ENCODE data around the gene RABGAP1.
A peak's percentile ranks its signal among the peaks of the same experiment; 100 is the strongest.
"Not testable (repeated sequence)": the region's sequence is repeated elsewhere in the genome, so short reads cannot be mapped to it uniquely, and the experiment has no call there.

Gene RABGAP1

DNA sequence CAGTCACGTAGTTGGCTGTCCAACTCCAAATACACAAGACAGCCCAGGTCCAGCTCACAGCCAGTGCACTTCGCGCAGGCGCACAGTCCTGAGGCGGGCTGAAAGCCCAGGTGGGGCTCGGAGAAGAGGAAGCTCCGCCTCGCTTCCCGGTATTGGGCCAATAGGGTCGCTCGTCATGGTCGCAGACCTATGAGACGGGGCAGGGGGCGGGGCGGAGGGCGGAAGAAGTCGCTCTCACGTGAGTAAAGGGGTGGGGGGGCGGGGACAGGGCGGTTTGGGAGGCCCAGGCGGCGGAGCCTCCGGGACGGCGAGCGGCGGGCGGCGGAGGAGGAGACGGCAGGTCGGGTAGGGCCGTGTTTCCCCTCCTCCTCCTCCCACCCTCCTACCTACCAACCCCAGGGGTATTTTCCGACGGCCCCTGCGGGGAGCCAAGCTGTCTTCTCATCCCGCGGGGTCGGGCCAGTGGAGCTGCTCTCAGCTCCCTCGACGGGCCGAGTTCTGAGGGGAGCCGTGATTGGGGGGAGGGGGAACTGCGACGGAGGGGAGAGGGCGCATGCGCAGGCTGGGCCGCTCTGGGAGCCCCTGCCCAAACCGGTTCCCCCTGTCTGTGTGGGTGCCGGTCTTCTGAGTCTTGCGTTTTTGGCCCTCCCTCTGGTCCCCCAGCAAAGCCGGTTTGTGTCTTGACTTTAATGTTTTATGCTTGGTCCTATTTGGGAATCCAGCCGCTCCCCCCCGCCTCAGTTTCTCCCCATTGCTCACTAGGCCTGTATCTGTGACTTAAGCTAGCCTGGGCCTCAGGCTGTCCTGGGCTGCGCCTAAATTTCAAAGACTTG is at the start of gene RABGAP1:
Gene RABGAP1, plus strand, starts transcription at position 272 of the 833 bp plus-strand sequence. CDS start 16,040 bp downstream, outside the sequence.
- peak; percentile 97 to 98 for DNase-seq (ENCODE audit: low read depth in 2 of 2)

DNA sequence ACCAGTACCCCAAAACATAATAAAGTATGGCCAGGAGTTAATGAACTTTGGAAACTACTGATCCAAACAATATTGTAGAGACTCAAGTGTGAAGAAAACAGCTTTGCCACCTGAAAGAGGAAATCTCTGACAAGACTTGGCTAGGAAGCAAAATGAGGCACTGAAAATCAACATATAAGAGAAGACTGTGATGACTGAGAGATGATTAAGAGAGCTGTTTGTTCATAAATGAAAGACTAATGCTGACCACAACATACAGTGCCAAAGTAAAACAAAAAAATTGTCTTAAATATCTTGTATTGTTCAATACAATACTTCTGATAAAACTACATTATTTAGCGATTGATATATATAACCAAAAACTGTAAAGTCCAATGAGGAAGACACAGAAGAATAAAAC is 42.9 kb upstream of the RABGAP1 start:
- no peak for DNase-seq (ENCODE audit: low read depth in 2 of 2)

DNA sequence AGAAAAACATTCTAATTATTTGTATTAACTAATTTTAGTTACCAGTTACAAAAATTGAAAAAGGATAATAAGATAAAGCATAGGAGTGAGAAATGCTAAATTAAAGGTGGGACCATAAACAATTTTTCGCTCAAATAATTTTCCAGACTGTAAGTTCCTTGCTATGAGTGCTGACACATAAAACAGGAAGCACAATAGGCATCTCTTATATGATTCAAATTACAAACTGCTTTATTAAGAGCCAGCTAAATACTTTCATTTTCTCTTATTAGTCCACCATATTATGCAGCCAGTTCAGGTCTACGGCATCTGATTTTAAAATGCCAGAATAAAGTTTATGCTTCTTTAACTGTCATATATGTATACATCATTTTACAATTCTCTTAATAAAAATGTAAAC is 40.0 kb upstream of the RABGAP1 start:
- no peak for DNase-seq (ENCODE audit: low read depth in 2 of 2)

DNA sequence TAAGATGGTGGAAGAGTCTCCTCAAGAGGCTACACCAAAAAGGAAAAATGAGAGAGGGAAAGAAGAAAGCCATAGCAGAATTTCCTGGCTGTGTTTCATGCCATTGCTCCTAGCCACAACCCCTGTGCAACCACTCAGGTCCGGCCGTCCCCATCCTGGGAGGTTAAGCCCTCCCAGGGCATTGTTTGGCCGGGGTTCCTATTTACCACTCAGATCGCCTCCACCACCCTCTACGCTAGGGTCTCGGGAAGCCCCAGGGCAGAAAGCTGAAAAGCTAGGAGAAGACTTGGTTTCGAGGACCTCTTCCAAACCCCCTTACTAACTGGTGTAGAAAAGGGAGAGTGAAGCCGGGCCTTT is 36.4 kb upstream of the RABGAP1 start:
- no peak for DNase-seq (ENCODE audit: low read depth in 2 of 2)

DNA sequence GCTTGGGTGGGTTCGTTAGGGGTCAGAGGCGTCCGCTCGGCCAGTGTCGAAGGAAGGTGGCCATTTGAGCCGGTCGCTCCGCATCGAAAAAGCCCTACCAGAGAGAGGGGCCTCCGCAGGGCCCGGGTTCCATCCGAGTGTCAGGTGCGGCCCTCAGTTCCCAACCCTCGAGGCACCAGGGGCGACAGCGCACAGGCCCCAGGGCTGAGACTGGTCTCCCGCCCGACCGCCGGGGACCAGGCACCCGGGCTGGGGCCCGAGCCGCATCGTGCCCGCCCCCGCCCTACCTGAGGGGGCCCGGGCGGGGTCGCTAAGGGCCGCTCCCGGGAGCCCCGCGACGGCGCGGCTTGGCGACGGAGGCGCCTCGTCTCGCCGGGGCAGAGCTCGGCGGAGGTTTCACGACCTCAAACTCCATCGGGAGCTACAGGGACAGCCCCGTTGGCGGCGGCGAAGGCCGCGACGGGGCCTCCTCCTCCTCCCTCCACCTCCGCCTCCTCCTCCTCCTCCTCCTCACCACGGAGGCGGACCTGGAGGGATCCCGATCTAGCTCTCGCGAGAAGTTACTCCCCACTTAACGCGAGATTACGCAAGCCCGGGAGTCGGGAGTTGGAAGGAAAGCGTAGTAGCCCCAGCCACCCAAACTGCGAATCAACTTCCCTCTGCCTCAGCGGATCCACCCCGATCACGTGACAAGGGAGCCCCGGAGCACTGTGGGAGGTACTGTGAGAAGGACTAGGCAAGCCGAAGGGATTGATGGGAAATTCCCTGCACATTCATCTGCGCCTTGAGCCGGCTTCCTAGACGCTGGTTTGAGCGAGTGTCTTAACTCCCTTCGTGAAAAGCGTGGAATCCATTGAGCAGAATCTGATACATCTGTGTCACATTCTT is 35.8 kb upstream of the RABGAP1 start, which contains the start of gene RC3H2:
Gene RC3H2, minus strand, starts transcription at position 537 of the 888 bp plus-strand sequence. CDS start 7,850 bp downstream, outside the sequence.
- peak; percentile 92 to 93 for DNase-seq (ENCODE audit: low read depth in 2 of 2)

DNA sequence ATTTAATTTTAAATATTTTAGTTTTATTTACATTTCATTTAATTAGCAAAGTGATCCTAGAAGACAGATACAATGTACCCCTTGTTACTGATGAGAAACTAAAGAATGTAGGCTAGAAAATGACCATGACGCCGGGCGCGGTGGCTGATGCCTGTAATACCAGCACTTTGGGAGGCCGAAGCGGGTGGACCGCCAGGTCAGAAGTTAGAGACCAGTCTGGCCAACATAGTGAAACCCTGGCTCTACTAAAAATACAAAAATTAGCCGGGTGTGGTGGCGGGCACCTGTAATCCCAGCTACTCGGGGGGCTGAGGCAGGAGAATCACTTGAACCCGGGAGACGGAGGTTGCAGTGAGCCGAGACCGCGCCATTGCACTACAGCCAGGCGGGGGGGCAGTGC is 34.7 kb upstream of the RABGAP1 start:
- not testable (repeated sequence) for DNase-seq (ENCODE audit: low read depth in 2 of 2)

DNA sequence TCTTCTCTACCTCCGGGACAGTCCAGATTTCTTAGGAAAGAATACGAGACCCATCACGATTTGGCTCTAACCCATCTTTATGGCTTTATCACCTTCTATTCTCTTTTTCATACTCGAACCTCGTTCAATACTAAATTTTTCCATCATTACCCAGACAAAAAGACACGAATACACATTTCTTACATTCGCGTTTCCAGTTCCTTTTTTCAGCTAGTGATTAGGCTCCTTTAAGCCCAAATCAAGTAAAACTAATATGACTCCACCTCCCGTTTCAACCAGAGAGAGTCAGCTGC is 28.2 kb upstream of the RABGAP1 start:
- no peak for DNase-seq (ENCODE audit: low read depth in 2 of 2)

DNA sequence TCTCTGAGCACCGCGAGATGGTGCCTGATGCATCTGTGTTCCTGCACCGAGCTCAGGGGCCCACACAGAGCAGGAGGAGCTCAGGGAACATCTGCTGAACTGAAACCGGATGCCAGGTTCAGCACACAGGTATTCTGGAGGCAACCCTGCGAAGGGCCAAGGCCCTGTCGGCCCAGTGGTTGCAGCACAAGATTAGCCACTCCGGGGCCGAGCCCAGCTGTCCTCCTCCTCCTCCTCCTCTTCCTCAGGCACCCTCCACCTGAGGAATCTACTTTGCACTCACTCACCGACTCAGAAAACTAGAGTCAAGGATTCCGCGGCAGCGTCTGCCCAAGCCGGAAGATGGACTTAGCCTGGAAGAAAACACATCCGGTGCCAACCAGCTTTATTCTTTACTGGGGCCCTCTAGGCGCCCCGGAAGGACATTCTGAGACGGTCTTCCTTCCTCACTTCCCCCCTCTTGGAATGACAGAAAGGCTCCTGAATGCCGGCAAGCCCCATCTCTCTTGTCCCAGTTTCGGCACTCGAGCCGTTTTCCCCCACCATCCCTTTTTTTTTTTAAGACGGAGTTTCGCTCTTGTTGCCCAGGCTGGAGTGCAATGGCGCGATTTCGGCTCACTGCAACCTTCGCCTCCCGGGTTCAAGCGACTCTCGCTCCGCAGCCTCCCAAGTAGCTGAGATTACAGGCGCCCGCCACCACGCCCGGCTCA is 27.7 kb upstream of the RABGAP1 start, which contains the start of gene ZBTB6:
Gene ZBTB6, minus strand, starts transcription at position 360 of the 710 bp plus-strand sequence. CDS start 1,251 bp downstream, outside the sequence.
- DNase-seq (ENCODE audit: low read depth in 2 of 2): peak in 1 of 2 donors; percentile 35

DNA sequence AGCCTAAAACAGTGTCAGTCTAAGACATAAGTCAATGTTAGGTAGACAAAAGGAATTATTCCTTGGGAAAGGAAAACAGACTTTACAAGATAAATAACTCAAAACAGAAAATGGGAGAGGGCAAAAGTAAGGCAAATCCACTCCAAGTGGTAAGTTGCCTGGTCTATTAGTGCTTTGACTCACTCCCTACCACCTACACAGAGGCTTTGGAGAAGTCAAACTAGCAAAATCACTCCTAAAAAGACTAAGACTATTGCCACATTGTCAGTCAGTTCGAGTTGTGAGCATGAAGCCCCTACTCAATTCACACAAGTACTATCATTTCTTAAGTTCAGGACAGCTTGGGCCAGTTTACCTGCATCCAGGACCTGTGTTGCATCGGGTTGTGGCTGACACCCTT is 22.5 kb upstream of the RABGAP1 start:
- DNase-seq (ENCODE audit: low read depth in 2 of 2): no peak

DNA sequence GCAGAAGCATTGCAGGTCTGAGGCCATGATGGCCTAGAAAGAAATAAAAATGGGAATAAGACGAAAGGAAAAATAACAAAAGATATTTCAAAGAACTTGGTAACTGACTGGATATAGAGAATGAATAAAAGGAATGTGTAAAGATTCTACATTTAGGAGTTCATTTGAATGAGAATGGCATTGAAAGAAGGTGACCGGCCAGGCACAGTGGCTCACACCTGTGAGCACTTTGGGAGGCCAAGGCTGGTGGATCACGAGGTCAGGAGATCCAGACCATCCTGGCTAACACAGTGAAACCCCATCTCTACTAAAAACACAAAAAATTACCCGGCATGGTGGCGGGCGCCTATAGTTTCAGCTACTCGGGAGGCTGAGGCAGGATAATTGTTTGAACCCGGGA is 18.1 kb upstream of the RABGAP1 start:
- DNase-seq (ENCODE audit: low read depth in 2 of 2): no peak

DNA sequence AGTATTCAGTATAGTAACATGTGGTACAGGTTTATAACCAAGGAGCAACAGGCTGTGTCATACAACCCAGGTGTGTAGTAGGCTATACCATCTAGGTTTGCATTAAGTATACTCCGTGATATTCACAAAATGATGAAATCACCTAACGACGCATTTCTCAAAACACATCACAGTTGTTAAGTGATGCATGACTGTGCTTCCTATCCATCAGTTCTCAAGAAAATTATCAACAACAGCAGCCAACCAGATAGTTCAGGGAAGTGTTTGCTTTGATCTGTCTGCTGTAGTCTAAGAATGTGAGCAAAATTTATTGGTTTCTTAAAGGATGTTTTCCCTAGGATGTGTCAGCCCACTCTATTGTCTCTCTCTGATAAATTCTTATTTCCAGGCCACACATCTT is 16.9 kb upstream of the RABGAP1 start:
- DNase-seq (ENCODE audit: low read depth in 2 of 2): no peak

DNA sequence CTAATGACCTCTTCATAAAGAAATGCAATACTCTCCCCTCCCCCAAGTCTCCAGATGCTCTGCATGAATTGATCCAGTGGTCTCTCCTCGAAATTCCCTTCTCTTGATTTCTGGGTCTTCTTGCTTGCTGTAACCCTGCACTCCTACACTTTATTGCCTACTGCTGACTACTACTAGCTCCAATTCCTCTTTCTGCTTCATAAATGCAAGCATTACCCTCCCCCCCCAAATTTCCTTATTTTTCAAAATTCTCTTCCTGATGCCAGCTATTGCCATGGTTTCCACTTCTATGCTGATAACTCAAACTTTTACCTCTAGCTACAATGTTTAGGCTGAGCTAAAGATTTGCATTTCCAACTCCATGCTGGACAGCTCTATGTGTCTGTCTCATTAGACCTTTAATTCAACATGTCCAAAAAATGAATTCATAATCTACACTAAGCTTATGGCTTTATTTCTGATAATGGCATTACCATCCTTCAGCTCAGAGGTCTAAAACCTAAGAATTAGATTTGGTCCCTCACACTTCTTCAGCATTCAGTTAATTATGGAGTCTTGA is 10.9 kb upstream of the RABGAP1 start:
- no peak for DNase-seq (ENCODE audit: low read depth in 2 of 2)

DNA sequence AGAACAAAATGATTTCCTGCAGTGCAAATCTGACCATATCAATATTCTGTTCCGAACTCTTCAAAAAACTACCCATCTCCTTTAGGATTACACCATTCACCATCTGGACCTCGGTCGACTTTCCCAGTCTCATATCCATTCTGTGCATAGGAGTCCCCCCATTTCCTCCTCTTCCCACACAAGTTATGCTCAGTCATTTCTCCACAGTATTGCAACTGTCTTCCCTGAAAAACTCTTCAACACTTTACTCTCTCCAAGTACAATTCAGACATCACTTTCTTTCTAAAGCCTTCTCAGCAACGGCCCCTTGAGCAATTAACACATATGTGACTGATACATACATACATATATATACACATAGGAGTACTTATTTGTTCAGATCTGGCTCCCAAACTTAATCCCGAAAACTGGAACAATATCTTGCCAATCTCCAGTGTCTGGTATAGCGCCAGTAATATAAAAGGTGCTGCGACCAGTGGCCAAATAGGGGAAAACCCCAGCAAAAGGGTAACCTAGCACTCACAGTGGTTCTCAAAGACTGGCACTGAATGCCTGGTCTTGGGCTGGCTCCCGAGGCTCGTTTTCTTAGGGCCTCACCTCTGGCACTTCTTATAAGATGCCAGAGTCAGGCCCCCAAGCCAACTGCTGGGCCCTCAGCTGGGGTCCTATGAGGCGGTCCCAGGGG is 10.1 kb upstream of the RABGAP1 start:
- DNase-seq (ENCODE audit: low read depth in 2 of 2): no peak

DNA sequence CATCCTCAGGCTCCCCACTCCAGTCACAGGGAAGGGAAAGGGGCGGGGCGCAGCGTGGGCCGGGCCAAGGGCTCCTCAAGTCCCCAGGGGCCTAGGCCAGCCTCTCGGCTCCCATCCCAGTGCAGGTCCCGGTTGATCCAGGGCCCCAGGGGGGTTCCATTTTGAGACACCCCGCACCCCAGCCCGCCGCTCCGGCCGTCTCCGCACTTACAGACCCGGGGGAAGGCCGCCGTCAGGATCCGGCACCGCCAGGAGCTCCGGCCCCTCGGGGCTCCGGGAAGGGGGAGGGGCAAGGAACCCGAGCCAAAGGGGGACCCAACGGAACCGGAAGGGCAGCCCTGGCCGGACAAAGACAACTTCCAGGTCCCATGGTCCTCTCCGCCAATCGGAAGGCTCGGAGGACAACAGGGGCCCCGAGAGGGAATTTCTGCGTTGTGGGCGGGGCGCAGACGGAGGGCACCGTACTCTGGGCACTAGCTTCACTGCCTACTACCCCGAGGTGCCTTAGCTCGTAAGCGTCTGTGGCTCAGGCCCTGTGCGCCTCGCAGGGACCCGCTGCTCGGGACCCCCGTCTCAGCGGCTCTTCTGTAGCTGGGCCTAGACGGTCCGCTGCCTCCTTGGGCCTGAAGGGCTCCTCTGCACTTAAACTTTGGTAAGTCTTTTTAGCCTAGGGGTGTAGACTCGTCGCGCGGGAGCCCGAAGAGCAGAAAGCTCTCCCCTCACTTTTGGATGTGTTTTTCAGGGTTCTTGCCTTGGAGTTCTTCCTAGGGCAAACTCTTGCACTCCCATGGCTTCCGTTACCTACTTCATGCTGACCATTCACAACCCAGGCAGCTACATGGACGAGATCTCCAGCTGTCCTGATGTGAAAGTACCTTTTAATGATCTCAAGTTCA is 9.3 kb upstream of the RABGAP1 start, which contains the start of gene ZBTB26:
Gene ZBTB26, minus strand, starts transcription at position 287 of the 896 bp plus-strand sequence. CDS start 11,578 bp downstream, outside the sequence.
- DNase-seq (ENCODE audit: low read depth in 2 of 2): peak; percentile 71 to 77

DNA sequence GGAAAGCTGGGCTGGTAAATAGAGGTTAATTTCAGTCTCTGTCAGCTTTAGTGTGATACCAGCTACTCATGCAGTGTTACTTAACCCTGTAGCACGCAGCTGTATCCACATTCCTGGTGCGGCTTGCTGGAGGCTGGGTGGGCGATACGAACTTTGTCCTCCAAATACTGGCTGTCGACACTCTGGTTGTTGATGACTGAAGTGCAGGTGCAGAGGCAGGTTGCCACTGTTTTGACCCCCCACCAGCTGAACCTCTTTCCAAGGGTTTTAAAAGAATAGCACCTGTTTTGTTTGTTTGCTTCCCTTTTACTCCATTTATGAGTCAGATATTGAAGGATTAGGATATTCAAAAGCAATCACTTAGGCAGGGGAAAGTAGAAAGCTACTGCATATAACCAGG is 4.4 kb upstream of the RABGAP1 start:
- no peak for DNase-seq (ENCODE audit: low read depth in 2 of 2)

DNA sequence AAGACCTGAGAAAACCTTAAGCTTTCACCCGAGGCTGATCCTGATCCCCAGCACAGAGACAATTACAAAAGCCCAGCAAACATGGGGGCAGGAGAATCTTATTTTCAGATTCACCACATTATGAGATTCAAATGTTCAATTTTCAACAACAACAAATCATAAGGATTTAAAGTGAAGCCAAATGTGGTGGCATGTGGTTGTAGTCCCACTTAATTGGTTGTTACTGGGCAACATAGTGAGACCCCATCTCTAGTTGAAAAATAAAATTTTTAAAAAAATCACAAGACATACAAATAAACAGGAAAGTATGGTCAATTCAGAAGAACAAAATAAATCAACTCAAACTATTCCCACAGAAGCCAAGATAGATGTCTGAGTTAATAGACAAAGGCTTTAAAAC is 3.9 kb upstream of the RABGAP1 start:
- DNase-seq (ENCODE audit: low read depth in 2 of 2): no peak

DNA sequence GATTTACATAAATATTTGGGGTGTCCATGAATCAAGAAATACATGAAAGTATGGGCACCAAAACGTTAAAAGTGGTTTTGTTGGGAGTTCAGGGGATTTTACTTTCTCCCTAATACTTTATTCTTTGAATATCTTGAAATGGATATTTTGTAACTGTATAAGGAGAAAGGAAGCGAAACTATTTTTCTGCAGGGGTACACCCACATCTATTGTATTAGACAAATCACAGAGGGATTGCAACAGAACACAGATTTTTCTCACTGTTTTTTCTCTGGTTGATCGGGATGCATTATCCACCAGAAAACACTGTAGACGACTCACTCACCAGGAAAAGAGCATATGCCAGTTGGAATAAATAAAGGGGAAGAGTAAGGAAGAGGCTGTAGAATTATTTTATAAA is 1.2 kb upstream of the RABGAP1 start:
- no peak for DNase-seq (ENCODE audit: low read depth in 2 of 2)

DNA sequence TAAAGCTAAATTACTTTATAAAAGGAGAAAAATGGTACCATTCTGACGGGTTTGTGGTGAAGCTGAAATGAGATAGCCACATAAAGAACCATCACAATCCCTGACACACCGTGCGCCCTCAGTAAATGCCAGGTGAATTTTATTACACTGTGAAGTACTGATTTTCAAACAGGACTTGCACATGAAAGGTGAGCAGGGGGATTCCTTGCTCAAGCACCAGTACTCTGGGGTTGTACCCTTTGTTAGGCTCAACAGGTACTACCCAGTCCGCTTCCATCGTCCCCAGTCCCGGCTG is 419 bp upstream of the RABGAP1 start:
- DNase-seq (ENCODE audit: low read depth in 2 of 2): no peak

DNA sequence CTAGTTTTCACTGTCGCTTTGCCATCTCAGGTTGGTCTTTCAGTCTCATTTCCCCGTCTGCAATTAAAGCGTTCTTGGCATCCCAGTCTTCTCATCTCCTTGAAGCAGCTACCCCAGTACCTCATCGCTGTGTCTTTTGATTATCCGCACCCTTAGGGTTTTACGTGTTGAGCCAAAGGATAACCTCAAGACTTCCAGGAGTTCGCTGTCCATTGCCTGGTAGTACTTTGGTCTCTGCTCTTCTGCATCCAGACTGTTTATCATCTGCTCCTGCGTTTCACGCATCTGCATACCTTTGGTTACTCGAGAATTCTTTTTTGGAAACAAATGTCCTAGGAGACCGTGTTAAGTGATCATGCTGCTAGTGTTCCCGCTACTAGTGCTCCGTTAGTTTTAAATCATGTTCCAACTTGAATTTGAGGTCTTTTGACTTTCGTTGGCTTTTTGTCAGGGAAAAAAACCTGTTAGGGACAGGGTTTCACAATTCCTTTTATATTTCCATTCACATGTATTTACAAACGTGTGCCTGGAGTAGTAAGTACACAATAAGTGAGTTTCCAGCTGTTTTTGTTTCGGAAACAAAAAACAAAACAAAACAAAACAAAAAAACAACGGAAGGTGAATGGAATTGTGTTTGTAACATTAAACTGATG is 888 bp downstream of the RABGAP1 start:
- no peak for DNase-seq (ENCODE audit: low read depth in 2 of 2)

All from stimulated activated CD8-positive, alpha-beta memory T cell treated with anti-CD3 and anti-CD28 coated beads, Interleukin-2, amount 100 ng/mL, for 1 hour (primary cell).